NCI-H526 treated with DMSO at 0.1 percent for 48 hours (cell line): ENCODE results near the gene ERICH6.

Experiments
- DNase-seq: peaks from one replicate; lab custom pipeline; 2025; lab: John Stamatoyannopoulos, UW

The ERICH6 gene

DNA sequence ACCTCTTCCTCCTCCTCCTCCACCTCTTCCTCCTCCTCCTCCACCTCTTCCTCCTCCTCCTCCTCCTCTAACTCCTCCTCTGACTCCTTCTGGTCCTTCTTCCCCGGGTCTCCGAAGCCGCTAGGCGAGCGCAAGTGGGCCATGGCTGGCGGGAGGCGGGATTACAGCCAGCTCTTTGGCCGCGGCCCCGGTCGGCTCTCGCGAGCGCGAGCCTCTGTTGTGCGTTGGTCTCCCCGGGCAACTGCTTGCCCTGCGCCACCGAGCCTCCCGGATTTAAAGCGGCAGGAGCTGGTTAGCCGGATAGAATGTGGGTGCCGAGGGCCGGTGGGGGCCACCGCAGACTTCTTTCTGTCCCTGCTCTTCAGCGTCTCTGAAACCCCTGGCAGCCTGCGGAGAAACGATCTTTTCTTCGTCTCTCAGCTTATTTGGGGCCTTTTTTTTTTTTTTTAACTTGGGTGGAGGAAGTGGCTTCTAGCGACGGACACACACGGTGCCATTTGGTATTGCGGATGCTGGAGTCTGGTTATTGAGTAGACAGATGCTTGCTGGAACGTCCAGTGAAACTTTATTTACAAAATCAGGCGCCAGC, at the start of gene ERICH6:
TSS of gene ERICH6 (minus strand) at position 165 of the 589 bp plus-strand sequence. CDS start at position 143, 22 bp downstream.
- DNase-seq: peak; percentile 93

DNA sequence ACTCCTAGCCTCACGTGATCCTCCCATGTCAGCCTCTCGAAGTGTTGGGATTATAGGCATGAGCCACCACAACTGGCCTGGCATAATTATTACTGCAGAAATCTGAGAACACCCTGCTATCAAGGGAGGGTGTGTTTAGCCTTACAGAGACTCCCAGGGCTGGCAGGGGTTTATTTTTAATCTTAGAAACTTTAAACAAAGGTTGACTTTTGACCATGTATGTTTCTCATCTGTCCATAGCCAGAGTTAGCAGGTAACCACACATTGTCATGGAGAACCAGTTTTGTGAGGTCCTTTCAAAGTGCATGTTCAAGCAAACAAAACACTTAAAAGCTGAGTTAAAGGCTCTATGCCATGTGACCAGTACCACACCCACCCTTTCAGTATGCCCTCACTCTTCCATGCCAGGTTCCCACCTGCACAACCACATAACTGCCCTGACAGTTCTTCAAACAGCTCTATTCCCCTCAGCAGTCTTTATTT, 48.1 kb upstream of the ERICH6 start:
- no peak for DNase-seq

DNA sequence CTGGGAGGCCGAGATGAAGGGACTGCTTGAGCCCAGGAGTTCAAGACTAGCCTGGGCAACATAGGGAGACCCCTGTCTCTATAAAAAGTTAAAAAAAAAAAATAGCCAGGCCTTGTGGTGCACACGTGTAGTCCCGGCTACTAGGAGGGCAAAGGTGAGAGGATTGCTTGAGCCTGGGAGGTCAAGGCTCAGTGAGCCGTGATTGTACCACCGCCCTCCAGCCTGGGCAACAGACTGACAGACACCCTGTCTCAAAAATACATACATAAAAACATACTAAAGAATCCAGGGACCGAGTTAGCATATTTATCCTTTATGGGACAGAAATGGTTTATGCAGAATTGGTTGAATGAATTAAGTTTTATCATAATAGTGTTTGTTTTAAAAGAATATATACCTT, 45.5 kb upstream of the ERICH6 start:
- DNase-seq: no peak

DNA sequence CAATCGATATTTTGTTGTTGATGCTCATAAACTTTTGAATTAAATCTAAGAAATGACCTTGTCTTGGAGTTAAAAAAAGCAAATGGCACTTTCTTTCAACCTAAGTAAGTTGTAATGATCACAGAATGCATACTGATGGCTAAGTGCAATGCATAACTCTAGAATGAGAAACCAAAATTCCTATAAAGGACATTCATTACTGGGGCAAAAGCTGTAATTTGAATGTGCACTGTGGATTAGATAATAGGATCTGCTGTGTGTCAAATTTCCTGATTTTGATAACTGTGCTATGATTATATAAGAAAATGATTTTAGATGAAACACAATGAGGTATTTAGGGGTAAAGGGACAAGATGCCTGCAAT, 44.9 kb upstream of the ERICH6 start:
- no peak for DNase-seq

DNA sequence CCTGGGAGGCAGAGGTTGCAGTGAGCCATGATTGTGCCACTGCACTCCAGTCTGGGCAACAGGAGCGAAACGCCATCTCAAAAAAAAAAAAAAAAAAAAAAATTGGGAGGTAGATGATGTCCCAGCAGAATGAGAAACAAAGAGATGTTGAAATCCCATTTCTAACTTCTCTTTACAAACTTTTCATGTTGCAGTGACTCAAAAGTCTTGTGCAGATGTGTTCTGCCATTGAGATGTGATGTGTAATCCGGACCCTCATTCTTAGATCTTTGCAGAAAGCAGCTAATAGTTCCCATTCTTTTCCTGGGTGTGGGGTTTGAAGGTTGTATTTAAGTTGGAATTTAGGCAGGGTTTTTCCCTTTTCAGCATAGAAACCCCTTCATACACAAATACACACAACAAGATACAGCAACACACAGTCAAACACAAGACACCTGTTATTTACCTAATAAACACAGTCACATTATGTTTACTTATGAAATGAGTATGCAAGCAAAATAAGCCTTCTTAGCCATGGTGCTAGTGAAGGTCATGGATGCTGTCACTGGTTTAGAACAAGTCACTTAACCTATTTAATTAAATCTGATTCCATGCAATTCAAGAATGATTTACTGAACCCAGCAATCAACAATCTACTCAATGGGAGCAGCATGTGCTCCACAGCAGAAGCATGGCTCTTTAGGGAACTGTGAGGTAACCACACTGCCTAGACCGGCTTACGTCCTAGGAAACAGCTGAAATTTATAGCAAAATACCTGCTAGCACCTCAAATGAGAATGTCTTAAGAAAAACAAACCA, 44.4 kb upstream of the ERICH6 start:
- no peak for DNase-seq

DNA sequence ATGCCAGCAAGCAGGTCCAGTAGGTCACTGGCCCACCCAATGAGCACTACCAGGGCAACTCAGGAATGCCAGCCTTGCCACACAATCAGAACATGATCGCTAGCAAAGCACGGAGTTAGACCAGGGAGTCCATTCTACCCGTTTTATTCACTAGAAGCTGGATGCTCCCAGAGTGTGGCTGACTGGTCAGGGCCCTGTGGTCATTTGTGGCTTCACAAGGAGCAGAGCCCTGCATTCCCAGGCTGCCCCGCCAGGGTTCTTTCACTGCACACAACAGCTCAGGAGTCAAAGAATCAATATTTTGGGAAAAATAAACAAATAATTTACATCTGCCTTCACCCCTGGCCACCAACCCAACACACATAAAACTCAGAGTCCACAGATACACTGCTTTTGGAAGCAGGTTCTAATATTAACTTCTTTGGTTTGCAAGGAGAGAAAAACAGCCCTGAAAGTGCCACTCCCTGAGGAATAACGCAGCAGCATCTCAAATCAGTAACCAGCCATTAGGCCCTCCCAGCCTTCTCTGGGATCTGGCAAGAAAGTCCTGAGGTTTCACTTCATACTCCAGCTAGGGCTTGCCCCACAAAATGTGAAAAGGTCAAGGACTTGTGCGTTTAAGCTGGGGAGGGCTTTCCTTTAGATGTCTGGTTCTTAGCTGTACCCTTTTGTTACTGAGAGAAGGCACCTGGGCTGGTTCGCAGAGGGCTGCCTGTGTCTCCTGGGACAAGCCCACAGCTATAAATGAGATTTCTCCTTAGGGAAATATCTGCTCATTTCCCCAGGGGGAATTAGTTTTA, 43.3 kb upstream of the ERICH6 start:
- DNase-seq: peak; percentile 18

DNA sequence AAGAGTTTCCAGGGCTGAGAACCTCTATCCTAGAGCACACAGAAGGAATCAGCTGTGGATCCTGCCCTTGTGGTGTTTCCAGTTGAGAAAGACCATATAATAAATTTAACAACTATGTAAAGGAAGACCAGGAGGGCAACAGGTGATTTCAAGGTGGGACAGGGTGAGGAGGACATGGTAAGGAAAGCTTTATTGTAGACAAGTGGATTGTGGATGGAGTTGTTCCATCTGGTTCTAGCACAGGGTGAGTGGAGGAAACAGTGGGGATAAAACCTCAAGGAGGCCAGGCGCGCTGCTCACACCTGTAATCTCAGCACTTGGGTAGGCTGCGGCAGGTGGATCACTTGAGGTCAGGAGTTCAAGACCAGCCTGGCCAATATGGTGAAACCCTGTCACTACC, 42.1 kb upstream of the ERICH6 start:
- DNase-seq: no peak

DNA sequence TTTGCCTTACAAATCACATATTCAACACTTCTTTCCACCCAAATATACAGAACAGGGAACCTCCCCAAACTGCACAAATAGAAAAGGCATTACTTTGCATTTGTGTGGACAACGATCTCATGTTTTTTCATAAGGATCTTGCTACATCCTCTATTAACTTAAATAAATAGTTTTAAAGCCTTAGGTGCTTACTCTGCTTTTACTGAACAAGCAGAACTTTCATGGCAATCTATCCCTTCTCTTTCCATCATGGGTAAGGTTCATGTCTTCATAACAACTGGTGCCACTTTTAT, 41.1 kb upstream of the ERICH6 start:
- DNase-seq: peak; percentile 36

DNA sequence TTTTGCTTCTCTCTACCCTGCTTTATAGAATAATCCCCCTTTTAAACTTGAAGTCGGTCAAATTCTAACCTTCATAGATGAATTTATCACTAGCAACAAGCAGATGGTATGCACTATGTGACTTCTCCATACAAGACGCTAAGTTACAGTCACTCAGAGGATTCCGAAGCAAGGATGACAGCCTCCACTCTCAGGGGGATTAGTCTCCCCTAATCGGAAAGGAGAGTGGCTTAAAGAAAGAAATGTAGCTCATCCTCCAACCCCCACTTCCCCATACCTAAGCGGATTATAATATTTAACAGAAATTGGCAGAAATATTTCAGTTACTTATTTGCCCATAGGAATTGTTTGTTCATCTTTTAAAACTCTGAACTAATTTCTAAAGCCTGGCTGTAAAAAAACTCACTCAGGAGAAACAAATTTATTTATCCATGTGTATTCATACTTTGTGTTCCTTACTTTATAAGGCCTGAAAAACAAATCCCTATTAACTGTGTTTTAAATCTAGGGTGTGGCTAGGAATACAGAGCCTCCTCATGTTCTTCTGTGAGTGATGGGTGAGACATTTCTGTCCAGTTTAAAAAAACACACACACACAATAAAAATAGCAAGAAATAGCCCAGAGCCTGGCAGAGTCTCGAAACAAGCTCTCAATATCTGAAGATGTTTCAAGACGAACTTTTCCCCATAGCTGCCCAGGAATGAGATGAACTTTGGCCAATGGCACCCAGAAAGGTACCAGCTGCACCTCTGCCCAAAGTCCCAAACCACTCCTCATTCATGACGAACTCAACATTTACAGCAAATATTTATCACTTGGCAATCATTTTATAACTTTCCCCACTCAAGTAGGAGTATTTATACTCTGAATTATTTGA, 40.6 kb upstream of the ERICH6 start:
- no peak for DNase-seq

DNA sequence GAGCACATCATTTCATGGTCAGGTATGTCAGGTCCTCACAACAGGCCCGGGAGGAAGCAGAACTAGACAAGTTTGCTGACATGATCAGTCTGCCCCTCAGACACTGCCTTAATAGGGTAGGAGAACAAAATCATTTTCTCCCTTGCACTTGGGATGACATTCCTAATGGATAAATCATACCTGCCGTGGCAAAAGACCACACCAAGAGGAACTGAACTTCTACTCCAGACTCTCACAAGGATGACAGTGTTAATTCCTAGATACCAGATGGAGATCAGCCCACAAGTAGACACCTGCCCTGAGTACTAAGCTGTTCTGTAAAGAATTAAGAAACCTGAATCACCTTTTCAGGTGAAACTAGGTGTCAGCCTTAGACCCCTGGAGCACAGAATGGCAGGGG, 39.8 kb upstream of the ERICH6 start:
- no peak for DNase-seq

DNA sequence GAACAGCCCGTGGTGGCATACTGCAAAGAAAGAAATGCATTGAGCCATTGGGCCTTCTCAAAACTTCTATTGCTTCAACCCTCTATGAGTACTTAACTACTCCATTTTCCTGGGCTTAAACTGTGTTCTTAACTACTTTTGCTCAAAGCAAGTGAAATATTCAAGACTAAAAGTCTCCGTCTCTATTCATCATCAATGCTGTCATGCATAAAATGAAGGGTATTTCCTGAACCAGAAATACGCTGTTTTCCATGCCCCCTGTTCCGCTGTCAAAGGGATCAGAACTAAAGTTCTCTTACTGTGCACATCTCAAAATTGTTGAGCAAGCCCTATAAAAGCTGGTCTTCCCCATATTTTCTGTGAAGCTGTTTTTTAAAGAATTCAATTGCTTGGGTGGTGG, 39.0 kb upstream of the ERICH6 start:
- no peak for DNase-seq

DNA sequence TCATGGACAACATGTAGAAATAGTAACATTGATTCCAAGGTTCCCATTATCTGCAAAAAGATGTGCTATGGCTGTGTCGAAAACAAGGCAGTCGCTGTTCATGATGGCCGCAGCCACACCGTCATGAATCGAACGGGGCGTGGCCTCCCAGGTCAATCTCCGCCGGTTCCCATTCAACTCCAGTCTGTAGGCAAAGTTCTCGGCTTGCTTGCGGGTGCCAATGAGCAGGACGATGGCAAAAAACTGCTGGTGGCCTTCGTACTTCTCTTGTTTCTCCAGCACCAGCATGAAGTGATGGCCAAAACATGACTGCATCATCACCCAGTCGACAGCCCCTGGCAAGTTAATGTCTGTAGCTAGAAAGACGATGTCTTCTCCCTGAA, 38.4 kb upstream of the ERICH6 start:
- no peak for DNase-seq

DNA sequence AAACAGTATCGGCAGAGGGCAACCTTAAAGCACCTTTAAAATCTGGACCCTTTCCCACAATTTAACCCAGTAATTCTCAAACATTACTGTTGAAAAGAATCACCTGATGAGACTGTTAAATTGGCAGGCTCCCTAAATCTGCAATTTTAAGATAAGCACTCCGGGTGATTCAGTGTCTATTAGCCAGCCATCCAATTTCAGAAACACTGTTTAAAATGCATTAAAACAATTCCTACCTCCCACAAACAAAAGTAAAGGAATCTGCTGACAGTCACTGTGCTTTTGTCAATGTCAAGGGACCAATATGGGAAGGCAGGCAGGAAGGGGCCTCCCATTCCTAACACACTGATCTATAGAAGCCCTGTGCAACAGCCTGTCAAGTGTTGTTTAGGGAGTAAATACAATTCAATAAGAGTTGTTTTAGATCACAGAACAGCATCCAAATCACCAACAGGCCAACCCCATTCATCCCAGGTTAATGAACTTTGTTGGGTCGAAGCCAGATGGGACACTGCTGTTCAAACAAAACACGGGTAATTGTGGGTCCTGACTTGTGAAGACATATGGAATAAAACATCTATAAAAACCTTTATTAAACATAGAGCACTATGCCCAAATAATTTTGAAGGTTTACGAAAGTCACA, 37.9 kb upstream of the ERICH6 start:
- no peak for DNase-seq

DNA sequence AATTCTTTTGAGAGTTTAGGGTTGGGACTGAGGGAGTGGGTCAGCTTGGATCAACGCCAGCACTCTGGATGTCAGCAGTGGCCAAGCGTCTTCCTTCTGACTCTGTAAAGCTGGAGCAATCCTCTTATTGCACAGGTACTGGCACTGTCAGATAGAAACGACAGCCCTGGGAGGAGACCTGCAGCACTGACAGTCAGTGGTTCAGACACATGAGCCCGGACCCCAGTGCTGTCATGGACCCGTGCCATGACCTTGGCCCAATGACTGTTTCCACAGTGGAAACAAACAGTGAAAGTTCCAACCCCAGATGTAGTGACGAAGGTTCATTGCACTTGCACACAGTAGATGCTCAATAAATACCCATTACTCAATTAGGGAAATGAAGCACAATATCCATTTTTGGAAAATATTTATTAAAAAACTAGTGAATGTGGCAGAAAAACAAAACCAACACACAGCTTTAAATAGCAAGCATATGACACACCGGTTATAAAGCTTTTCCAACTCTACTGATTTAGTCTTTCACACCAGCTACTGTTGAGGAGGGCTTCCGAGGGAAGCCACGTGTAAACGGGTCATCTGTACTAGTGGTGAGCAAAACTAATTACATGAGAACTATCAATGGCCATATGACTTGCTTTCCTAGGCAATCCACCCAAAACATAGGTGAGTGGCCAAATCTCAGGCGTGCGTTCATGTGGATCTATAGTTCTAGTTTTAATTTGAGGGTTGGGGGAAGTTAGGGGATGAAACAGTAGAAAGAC, 37.2 kb upstream of the ERICH6 start:
- DNase-seq: no peak

DNA sequence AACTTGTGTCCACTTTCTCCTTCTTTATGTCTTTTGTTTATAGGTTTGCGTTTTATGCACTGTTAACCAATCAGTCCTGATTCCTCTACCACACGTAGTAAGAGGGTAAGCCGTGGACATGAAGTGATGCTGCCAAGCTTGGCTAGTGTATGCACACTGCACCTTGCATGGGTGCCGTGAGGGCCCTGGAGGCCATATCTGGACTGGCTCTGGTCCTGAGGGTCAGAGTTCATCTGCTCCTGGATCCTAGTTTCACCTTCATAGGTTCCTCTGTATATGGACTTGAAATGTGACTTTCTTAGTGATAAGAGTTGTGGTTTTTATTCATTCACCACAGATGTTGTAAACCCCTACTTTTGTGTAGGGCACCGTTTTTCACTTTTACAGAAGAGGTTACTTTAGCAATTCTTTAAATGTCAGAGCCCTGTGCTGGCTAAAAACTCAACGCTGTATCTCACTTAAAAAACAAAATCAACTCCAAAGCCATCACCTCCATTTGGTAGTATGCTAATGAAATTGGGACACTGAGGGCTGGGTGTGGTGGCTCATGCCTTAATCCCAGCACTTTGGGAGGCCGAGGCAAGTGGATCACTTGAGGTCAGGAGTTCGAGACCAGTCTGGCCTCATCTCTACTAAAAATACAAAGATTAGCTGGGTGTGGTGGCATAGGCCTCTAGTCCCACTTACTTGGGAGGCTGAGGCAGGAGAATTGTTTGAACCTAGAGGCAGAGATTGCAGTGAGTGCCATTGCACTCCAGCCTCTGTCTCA, 36.3 kb upstream of the ERICH6 start:
- DNase-seq: no peak

DNA sequence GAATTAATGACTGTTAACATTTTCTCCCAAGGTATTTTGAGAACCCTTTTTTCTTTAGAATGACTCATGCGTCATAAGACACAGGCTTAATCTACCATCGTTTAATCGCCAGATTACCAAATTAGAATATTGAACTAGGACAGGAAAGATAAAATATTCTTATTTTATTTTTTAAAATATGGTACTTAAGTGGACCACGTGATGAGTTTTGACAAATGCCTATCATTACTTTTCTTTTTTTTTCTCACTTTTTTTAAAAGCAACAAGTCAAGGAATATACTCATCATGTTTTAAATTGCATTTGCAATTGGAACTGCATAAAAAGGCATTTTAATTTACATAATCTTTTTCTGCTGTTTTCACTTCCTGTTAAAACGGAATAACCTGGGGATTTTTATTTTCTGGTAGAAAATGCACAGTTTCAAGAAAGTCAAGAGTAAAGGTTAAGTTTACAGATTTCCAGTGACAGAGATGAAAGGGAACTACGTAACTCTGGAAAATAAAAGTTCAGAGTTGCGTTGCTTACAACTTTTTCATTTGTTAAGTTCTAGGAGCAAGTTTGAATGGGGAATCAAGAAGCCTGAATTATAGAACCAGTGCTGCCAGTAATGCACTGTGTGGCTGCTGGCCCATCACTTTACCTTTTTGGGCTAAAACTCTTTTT, 35.6 kb upstream of the ERICH6 start:
- no peak for DNase-seq

DNA sequence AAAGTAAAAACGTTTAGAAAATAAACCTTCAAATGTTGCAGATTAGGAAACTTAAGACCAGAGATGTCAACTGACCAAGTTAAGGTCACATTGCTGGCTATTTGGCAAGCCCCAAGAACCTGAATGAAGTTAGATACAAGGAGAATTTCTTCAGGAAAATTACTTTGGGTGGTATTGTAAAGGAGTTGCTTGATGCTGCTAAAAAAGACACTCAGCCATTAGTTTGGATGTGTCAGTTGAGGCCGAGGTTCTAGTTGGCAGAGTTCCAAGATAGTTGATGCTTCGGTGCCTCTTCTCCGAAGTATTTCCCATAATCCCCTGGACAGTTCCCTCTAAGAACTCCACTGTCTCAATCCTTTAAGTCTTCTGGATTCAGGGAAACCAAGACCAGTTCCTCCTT, 35.0 kb upstream of the ERICH6 start:
- peak; percentile 6 for DNase-seq

DNA sequence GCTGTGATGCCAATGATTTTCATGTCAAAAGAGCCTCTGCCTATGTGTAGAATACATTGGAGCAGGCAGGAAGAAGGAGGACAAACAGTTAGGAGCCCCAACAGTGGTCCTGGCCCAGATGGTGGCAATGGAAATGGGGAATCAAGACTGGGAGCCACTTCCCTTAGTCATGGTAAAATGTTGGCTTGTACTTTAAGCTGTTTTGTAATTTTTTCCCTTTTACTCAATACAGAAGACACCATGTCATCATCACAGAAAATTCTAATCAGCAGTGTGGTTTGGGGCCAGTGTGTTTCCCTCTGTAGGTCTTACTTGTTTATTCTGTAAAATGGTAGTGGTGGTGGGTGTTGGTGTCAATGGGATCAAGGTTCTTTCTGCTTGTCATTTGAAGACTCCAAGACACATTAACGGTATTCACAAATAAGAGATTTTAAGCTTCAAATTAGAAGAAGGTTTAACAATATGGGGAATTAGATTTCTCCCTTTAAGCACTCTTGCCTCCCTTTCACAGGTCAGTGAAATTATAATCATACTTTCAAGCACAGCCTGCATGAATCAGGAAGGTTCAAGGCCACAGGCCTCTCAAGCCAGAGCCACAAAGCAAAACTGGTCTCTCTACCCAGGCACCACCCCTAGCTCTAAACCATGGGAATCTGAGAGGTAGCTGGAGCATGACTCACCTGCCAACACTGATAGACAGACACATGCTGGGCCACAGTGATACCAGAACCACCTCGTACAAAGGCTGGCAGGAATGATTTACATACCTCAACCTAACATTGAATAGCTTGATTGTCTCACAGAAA, 34.4 kb upstream of the ERICH6 start:
- DNase-seq: no peak
